GM19099 (cell line): ENCODE measurements around the gene FRMD8.

Source experiments
- POLR2A ChIP-seq: IDR thresholded peaks from 3 replicates; pipeline ENCODE4 v1.6.1; 2011; ENCODE audit warnings: low read depth; ENCODE audit not compliant: insufficient read length; ENCODE audit errors: extremely low read depth

Gene FRMD8

GRCh38 chr11:65396769-65397745 lies 10.6 kb downstream of the FRMD8 start:
- no peak for TF ChIP-seq POLR2A

- TF ChIP-seq POLR2A = no peak
These were observed 12.0 kb downstream of the FRMD8 start for GRCh38 chr11:65398362-65398910.

- no peak for TF ChIP-seq POLR2A
These were observed 12.8 kb downstream of the FRMD8 start for GRCh38 chr11:65399249-65399648.

DNA sequence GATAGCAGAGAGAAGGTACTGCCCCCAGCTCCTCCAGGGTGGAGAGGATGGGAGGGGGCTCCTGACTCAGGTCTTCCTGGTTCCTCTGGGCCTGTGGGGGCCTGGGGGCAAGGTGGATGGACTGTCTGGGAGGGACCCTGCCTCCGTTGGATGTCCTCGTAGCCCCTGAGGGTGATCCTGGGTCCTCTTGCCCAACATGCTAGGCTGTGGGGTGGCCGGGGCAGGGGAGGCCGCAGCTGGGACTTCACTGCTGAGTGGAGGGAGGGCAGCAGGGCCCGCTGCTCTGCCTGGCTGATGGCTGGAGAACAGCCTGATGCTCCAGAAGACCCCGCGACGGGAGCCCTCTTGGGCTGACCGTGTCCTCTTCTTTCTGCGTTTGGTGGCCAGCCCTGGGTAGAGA lies 13.4 kb downstream of the FRMD8 start:
- TF ChIP-seq POLR2A = no peak

DNA sequence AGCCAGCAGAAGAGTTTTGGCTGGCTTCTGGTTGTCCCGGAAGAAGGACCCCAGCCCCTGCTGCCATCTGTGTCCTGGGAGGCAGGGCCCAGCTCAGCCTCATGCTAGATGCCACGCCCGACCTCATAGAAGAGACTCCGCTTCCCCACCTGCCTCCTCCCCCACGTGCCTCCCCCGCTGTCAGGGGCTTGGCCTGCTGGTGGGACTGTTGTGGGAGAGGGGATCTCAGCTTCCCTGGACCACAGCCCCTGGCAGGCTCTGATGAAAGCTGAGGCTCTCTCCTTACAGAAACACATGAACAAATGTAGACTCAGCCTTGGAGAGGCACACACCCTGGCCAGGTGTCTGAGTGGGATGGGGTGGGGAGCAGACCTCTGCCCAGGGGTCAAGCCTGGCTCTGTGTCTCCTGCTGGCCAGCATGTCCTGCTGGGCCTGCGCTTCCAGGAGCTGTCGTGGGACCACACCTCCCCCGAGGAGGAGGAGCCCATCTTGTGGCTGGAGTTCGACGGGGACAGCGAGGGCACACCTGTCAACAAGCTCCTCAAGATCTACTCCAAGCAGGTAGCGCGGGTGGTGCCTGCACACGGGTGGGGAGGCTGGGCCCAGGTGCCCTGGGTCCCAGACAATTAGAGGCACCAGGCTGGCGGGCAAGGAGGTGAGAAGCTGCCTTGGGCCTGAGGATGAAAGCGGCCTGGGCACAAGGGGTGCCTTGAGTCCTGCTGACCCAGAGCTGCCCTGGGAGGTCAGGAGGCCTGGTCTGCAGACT lies 14.1 kb downstream of the FRMD8 start:
- TF ChIP-seq POLR2A = no peak

DNA sequence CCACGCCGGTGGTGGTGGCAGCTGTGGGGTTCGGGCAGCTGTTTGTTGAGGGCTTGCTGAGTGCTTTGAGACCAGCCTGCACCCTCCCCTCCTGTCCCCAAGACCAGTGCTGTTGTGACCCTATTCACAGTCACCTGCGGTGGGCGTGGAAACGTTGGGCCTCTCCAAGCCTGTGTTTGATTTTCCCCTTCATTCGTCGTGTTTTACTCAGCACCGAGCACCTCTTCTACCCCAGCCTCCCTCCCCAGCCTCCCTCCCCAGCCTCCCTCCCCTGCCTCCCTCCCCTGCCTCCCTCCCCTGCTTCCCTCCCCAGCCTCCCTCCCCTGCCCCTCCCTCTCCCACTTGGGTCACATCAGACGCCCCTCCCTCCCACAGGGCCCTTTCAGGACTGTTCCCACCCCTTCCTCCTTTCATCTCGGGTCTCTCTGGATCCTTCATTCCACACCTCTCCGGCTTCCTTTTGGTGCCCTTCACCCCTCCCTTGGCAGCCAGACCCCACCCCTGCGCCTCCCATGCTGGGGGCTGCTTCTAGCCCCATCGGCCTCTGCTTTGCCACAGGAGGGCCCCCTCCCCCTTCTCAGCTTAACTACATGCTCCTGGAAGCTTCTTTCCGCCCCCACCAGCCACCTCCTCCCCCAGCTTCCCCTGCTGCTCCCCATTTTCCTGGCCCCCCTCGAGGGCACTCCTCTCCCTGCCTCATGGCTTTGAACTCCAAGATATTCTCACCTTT lies 14.8 kb downstream of the FRMD8 start:
- TF ChIP-seq POLR2A = no peak

DNA sequence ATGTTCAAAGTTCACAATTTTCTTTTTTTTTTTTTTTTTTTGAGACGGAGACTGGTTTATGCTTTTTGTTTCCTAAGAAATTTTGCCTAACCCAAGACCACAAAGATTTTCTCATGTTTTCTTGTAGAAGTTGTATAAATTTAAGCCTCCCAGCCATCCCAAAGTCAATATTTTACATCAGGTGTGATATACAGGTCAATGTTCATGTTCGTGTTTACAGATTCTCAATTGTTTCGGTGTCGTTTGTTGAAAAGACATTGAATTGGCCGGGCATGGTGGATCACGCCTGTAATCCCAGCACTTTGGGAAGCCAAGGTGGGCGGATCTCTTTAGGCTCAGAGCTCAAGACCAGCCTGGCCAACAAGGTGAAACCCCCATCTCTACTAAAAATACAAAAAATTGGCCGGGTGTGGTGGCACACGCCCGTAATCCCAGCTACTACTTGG lies 15.4 kb downstream of the FRMD8 start:
- no peak for TF ChIP-seq POLR2A

DNA sequence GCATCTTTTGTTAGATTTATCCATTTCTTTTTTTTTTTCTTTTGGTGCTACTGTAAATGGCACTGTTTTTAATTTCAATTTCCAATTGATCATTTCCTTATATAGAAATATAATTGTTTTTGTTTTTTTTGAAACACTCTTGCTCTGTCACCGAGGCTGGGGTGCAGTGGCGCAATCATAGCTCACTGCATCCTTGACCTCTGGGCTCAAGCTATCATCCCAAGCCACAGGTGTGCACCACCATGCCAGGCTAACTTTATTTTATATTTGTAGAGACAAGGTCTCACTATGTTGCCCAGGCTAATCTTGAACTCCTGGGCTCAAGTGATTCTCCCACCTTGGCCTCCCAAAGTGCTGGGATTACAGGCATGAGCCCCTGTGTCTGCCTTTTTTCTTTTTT lies 16.4 kb downstream of the FRMD8 start:
- no peak for TF ChIP-seq POLR2A

DNA sequence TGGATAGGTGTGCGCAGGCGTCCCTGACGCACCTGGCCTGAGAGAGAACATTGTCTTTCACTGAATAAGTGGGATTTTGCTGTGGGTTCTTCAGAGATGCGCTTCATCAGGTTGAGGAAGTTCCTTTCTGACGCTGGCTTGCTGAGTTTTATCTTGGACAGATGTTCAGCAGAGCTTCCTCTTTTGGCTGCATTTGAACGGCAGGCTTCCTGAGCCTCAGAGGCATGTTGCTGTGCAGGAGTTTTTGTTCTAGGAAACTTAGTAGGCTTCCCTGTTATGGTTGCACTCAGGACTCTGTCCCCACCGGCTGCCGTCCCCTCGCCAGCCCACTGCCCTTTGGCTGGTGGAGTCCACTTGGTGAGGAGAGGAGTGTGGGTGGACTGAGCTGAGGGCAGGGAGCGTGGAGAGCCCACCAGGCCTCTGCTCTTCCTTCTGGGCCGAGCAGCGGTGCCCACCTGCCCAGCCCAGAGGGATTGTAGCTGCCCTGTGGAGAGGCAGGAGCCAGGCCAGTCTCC lies 17.2 kb downstream of the FRMD8 start:
- TF ChIP-seq POLR2A = peak; percentile 39

DNA sequence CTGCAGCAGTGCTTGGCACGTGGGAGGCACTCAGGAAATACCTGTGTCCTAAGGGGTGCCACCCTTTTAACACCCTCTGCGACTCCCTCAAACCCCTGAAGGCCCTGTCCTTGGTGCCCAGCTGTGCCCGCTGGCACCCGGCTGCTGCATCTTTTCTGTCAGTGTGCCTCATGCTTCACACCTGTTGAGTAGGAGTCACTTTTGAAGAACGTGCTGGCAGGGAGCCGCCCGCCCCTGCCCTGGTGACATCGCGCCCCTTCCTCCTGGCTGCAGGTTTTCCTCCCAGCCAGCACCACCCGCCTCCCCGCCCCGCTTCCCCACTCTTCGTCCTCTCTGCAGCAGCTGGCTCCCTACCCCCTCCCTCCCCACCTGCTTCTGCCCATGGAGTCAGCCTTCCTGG lies 17.8 kb downstream of the FRMD8 start:
- no peak for TF ChIP-seq POLR2A

- no peak for TF ChIP-seq POLR2A
These were observed 18.4 kb downstream of the FRMD8 start for GRCh38 chr11:65404638-65405339.

DNA sequence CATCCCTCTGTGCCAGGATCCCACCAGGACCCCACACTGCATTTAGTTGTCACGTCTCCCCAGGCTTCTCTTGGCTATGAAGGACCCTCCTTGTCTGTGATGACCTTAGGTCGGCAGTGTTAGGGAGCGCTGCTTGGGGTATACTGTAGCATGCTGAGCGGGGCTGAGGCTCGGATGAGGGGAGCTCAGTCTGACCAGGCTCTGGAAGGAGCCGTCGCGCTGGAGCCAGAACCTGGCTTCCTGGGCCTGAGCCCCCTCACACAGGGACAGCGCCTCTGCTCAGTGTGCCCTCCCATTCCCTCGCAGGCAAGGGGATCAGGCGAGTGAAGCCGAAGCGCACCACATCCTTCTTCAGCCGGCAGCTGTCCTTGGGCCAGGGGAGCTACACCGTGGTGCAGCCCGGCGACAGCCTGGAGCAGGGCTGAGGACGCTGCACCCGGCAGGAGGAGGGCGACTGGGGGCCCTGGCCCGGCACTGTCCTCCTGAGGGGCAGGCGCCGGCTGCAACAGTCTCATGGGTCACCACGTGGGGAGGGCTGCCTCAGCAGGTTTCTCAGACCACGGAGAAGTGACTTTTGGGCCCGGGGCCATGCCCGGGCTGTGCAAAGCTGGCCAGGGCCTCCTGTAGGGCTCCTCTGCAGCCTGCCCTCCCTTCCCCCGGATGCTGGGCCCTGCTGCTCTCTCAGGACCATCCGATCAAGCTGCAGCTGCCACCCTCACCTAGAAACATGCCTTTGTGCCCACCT lies 24.7 kb downstream of the FRMD8 start:
- no peak for TF ChIP-seq POLR2A

GRCh38 chr11:65411681-65412070 lies 25.2 kb downstream of the FRMD8 start:
- no peak for TF ChIP-seq POLR2A
